Astrocyte (in vitro differentiated cells and primary cell): ENCODE data around the gene ZBTB11.

Experiments
- EZH2 ChIP-seq: IDR thresholded peaks from 2 replicates; pipeline ENCODE4 v1.6.1; 2012; ENCODE audit warnings: mild to moderate bottlenecking, low read length, inconsistent platforms; ENCODE audit not compliant: insufficient read depth
- TF ChIP-seq, protein P1 (sequence below): IDR thresholded peaks from 2 replicates; pipeline ENCODE4 v1.5.1; 2011; ENCODE audit warnings: low read depth, mild to moderate bottlenecking, inconsistent platforms, low read length, moderate library complexity; ENCODE audit not compliant: insufficient read depth

DNA sequence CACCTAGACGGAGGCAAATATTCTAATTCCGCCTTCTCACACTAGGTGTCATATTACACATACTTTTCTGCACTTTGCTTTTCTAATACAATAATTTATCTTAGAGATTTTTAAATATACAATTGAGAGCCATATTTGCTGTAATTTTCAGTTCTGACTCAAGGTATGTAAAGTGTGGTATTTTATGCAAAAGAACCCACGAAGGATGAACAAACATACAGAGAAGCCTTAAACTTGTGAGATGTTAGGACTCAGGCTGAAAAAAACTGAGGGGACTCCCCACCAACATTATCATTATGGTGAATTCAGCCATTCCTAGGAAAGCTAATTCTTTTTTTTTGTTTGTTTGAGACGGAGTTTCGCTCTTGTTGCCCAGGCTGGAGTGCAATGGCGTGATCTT, 9.6 kb downstream of the ZBTB11 start:
- TF ChIP-seq, protein P1, sequence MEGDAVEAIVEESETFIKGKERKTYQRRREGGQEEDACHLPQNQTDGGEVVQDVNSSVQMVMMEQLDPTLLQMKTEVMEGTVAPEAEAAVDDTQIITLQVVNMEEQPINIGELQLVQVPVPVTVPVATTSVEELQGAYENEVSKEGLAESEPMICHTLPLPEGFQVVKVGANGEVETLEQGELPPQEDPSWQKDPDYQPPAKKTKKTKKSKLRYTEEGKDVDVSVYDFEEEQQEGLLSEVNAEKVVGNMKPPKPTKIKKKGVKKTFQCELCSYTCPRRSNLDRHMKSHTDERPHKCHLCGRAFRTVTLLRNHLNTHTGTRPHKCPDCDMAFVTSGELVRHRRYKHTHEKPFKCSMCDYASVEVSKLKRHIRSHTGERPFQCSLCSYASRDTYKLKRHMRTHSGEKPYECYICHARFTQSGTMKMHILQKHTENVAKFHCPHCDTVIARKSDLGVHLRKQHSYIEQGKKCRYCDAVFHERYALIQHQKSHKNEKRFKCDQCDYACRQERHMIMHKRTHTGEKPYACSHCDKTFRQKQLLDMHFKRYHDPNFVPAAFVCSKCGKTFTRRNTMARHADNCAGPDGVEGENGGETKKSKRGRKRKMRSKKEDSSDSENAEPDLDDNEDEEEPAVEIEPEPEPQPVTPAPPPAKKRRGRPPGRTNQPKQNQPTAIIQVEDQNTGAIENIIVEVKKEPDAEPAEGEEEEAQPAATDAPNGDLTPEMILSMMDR = no peak
- TF ChIP-seq EZH2 = no peak
